GM13976 (cell line): ENCODE measurements around the gene ZFYVE16.
"Not testable (repeated sequence)": the region's sequence is repeated elsewhere in the genome, so short reads cannot be mapped to it uniquely, and the experiment has no call there.

Experiments
- DNase-seq: peaks from one replicate; pipeline ENCODE4 v3.0.0; 2012; ENCODE audit warnings: low spot score
- in situ Hi-C: fragments of 300-500 bp; cut with MboI; formaldehyde crosslinking; loops from one replicate; pipeline ENCODE4 v1.12.0; 2022; ENCODE audit warnings: low sequenced_read_pairs, mixed read lengths, inconsistent platforms; ENCODE audit not compliant: unreplicated experiment
- TF ChIP-seq, protein P1 (sequence below): IDR thresholded peaks from 2 replicates; pipeline ENCODE4 v1.5.1; 2012; ENCODE audit warnings: borderline replicate concordance, mild to moderate bottlenecking; ENCODE audit not compliant: insufficient read depth; ENCODE audit errors: extremely low read depth, missing control alignments, control extremely low read depth

The ZFYVE16 gene

DNA sequence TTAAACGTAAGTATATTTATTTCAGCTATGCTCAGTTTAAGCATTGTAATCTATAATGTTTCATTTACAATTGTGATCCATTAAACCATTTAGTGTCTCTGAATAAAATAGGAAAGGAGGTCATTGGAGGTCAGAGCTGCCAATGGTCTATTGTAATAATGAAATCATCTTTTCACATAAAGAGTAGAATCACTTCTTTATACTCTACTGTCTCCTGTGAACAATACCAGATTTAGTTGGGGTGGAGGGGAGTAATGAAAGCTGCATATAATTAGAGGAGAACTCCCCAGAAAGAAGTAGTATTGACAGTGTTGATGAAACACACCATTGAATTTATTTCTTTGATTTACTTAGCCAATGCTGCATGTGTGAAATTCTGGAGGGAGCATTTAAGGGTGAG, 35.1 kb upstream of the ZFYVE16 start:
- DNase-seq = no peak
- in situ Hi-C loops = no loop called here
- TF ChIP-seq, protein P1, sequence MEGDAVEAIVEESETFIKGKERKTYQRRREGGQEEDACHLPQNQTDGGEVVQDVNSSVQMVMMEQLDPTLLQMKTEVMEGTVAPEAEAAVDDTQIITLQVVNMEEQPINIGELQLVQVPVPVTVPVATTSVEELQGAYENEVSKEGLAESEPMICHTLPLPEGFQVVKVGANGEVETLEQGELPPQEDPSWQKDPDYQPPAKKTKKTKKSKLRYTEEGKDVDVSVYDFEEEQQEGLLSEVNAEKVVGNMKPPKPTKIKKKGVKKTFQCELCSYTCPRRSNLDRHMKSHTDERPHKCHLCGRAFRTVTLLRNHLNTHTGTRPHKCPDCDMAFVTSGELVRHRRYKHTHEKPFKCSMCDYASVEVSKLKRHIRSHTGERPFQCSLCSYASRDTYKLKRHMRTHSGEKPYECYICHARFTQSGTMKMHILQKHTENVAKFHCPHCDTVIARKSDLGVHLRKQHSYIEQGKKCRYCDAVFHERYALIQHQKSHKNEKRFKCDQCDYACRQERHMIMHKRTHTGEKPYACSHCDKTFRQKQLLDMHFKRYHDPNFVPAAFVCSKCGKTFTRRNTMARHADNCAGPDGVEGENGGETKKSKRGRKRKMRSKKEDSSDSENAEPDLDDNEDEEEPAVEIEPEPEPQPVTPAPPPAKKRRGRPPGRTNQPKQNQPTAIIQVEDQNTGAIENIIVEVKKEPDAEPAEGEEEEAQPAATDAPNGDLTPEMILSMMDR = no peak

DNA sequence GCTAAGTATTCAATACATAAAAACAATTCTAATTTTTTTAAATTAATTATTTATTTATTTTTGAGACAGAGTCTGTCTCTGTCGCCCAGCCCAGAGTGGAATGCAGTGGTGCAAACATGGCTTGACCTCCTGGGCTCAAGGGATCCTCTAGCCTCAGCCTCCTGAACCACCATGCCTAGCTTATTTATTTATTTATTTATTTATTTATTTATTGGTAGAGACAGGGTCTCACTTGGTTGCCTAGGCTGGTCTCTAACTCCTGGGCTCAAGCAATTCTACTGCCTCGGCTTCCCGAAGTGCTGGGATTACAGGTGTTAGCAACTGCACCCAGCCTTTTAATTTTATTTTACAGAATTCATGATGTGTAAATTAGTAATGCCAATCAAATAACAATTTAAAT, 33.7 kb upstream of the ZFYVE16 start:
- DNase-seq = no peak
- TF ChIP-seq, protein P1 = no peak
- in situ Hi-C loops = no loop called here

GRCh38 chr5:80376557-80376956, 31.3 kb upstream of the ZFYVE16 start:
- TF ChIP-seq, protein P1 = no peak
- in situ Hi-C loops = no loop called here
- no peak for DNase-seq

- in situ Hi-C loops = no loop called here
- no peak for DNase-seq
- TF ChIP-seq, protein P1 = no peak
Observed at GRCh38 chr5:80382488-80382887, 25.4 kb upstream of the ZFYVE16 start.

GRCh38 chr5:80387063-80387768, 20.6 kb upstream of the ZFYVE16 start:
- DNase-seq = peak; percentile 16
- TF ChIP-seq, protein P1 = no peak
- in situ Hi-C loops = no loop called here

DNA sequence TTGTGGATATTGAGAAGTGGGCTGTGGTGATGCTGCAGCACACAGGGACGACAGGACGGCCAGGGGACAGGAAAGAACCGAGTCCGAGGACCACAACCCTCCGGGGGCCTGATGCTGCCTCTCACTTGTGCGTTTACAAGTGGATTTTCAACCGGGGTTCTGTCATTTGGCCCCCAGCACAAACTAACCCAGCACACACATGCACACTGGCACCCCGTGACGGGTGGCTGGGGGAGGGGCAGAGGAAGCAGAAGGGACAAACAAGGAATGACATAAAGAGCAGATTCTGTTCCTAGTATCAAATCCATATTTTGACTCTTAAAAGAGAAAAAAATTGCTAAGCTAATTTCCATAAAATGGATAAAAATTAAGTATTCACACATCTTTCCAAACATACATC, 18.3 kb upstream of the ZFYVE16 start:
- DNase-seq = no peak
- TF ChIP-seq, protein P1 = no peak
- in situ Hi-C loops = no loop called here

GRCh38 chr5:80390413-80390812, 17.5 kb upstream of the ZFYVE16 start:
- in situ Hi-C loops, DNase-seq: not testable (repeated sequence)

DNA sequence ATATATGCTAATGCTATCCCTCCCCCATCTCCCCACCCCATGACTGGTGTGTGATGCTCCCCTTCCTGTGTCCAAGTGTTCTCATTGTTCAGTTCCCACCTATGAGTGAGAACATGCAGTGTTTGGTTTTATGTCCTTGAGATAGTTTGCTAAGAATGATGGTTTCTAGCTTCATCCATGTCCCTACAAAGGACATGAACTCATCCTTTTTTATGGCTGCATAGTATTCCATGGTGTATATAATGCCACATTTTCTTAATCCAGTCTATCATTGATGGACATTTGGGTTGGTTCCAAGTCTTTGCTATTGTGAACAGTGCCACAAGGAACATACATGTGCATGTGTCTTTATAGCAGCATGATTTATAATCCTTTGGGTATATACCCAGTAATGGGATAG, 16.6 kb upstream of the ZFYVE16 start:
- in situ Hi-C loops, DNase-seq: not testable (repeated sequence)
